ENCODE results near the gene FBRSL1. TPM values are rescaled to one million over a fixed set of nuclear protein-coding genes. Genes with fewer than 3 reads are reported as not detected.

Gene FBRSL1
- total and polyA plus RNA-seq, 11 donors: 23.0 to 88.2 (median 40.0) TPM

DNA sequence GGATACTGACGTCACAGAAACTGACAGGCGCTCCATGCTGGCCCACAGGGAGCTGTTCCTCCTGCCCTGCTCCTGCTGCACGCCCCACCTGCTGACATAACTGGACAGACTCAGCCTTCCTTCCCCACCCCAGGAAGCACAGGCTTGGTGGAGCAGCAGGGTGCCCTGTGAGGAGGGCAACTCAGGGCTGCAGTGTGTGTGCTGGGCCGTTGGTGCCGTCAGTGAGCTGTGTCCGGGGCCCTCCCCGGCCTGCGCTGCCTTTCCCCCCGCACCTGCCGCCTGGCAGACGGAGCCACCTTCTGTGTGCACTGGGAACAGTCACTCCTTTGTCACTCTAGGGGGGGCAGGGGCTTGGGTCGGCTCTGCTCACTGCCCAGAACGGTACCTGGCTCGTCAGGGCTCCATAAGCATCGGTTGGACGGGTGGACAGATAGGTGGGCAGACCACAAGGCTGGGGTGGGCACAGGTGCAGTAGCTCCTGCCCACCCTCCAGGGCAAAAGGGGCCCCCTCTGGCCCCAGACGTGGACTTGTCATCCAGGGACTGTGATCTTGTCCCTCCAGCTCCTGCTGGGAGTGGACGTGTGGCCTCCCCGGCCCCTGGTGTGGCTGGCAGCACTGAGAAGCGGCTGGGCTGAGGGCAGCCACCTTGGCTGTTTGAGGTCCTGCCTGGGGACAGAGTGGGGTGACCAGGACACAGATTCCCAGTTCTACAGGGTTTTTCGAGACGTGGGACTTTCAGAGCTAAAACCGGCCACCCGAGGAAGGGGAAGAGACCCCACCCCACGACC, 32.8 kb downstream of the FBRSL1 start:
- Histone ChIP-seq H3K9me3 (peaks cover 0 to 5% (median 0%) of the 10 kb centered on the region in 12 donors), H3K4me1 (peaks cover 0 to 64% (median 9%) of the 10 kb centered on the region in 12 donors), H3K36me3 (peaks cover 0 to 18% (median 3%) of the 10 kb centered on the region in 9 donors), H3K4me3 (no peak overlapping the region), H3K27me3 (no peaks in the 10 kb centered on the region), H3K27ac (no peak overlapping the region)
- no peak for ATAC-seq
- 86 to 90% (median 88%) methylated on average over 11 to 25 of the region's 25 CpGs for WGBS, 4 donors
- DNase-seq: no peak
- TF ChIP-seq POLR2A (IDR thresholded peaks at IDR 0.05): no peak
- TF ChIP-seq, protein P1, sequence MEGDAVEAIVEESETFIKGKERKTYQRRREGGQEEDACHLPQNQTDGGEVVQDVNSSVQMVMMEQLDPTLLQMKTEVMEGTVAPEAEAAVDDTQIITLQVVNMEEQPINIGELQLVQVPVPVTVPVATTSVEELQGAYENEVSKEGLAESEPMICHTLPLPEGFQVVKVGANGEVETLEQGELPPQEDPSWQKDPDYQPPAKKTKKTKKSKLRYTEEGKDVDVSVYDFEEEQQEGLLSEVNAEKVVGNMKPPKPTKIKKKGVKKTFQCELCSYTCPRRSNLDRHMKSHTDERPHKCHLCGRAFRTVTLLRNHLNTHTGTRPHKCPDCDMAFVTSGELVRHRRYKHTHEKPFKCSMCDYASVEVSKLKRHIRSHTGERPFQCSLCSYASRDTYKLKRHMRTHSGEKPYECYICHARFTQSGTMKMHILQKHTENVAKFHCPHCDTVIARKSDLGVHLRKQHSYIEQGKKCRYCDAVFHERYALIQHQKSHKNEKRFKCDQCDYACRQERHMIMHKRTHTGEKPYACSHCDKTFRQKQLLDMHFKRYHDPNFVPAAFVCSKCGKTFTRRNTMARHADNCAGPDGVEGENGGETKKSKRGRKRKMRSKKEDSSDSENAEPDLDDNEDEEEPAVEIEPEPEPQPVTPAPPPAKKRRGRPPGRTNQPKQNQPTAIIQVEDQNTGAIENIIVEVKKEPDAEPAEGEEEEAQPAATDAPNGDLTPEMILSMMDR (IDR thresholded peaks at IDR 0.05): no peak
- intact Hi-C loops (cut with DNase I): loop anchor here in 9 of 10 donors (1.0 to 10.0 kb wide), 5 partner anchors 98 to 368 kb away; no protein-coding TSS in a partner anchor

DNA sequence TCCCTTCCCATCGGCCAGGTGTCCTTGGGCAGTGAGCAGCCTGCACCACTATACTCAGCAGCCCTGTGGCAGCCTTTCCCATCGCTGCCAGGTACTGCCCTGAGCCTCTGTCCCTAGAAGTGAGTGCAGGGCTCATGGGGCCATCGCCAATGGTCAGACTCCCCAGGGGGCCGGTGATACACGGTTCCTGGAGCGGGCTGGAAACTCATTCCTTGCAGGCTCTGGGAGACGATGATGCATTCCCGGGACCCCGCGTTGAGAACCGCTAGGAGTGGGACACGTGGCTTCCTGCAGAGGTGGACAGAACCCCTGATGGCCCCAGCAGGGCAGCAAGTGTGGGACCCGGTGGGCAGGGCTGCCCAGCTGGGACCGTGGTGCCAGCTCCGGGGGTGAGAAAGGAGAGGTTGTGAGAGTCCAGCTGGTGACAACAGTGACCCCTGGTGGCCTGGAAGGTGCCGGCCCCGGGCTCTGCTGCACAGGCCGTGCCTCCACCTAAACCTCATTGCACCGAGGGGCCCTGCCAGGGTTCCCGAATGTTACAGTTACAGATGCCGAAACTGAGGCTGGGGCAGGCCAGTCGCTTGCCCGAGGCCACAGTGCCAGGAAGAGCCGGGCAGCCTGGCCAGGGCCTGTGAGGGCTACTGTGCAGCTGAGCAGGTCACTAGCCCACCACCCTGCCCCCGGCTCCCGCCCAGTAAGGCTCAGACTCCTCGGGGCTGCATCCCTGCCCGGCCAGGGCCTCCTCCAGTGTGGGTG, 33.8 kb downstream of the FBRSL1 start:
- Histone ChIP-seq H3K4me1 (peaks cover 0 to 64% (median 9%) of the 10 kb centered on the region in 12 donors), H3K4me3 (no peak overlapping the region), H3K9me3 (peaks cover 0 to 5% (median 0%) of the 10 kb centered on the region in 12 donors), H3K27ac (no peak overlapping the region), H3K27me3 (no peaks in the 10 kb centered on the region), H3K36me3 (peaks cover 0 to 14% (median 3%) of the 10 kb centered on the region in 9 donors)
- TF ChIP-seq, protein P1 (IDR thresholded peaks at IDR 0.05): peak; percentile 72 to 90 (median 83)
- no peak for TF ChIP-seq POLR2A (IDR thresholded peaks at IDR 0.05)
- DNase-seq (peak; percentile 62 to 84 (median 73)), ATAC-seq (peak; percentile 54 to 76 (median 65))
- 51 to 65% (median 58%) methylated on average over 9 to 28 of the region's 28 CpGs for WGBS, 4 donors
- intact Hi-C loops (cut with DNase I): loop anchor here (1.0 to 10.0 kb wide), 5 partner anchors 99 to 369 kb away; no protein-coding TSS in a partner anchor

DNA sequence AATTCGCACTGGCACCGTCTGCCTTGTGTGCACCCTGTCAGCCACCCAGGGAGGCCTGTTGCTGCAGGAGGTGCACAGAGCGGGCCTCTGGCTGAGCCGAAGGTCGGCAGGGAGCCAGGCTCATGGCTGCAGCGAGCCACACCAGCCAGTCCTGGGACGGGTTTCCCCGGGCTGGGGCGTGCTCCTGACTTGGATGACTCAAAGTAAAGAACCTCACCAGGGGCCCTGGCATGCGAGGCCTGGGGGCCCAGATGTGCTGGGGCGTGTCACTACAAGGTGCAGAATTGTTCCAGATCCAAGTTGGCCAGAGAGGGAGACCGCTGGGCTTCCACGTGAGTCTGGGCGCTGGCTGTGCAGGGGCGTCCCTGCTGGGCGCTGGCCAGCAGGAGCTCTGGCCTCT, 34.5 kb downstream of the FBRSL1 start:
- WGBS, 4 donors: 85 to 87% (median 86%) methylated on average over 16 of the region's 16 CpGs

More for the DNA sequence above, 34.5 kb downstream of the FBRSL1 start:
- ATAC-seq: no peak
- intact Hi-C loops (cut with DNase I): loop anchor here in 6 of 10 donors (1.0 to 10.0 kb wide), 4 partner anchors 100 to 370 kb away; no protein-coding TSS in a partner anchor
- Histone ChIP-seq H3K36me3 (peaks cover 0 to 13% (median 4%) of the 10 kb centered on the region in 9 donors), H3K27me3 (no peaks in the 10 kb centered on the region), H3K9me3 (peaks cover 0 to under 1% (median 0%) of the 10 kb centered on the region in 12 donors), H3K4me1 (peaks cover 0 to 64% (median 9%) of the 10 kb centered on the region in 12 donors), H3K4me3 (no peak overlapping the region), H3K27ac (no peak overlapping the region)
- DNase-seq: no peak
- TF ChIP-seq, protein P1 (IDR thresholded peaks at IDR 0.05): no peak
- no peak for TF ChIP-seq POLR2A (IDR thresholded peaks at IDR 0.05)

Data from heart left ventricle (tissue), 16 donors.